GM18502 (cell line): ENCODE data around the gene SYTL2.
"Not testable (repeated sequence)": the region's sequence is repeated elsewhere in the genome, so short reads cannot be mapped to it uniquely, and the experiment has no call there.

Experiments
- ATAC-seq: cut with Tn5 transposase; IDR thresholded peaks from one replicate; pipeline ENCODE4 v1.9.1; 2021; ENCODE audit warnings: mild to moderate bottlenecking; ENCODE audit not compliant: unreplicated experiment, poor library complexity

Gene SYTL2

DNA sequence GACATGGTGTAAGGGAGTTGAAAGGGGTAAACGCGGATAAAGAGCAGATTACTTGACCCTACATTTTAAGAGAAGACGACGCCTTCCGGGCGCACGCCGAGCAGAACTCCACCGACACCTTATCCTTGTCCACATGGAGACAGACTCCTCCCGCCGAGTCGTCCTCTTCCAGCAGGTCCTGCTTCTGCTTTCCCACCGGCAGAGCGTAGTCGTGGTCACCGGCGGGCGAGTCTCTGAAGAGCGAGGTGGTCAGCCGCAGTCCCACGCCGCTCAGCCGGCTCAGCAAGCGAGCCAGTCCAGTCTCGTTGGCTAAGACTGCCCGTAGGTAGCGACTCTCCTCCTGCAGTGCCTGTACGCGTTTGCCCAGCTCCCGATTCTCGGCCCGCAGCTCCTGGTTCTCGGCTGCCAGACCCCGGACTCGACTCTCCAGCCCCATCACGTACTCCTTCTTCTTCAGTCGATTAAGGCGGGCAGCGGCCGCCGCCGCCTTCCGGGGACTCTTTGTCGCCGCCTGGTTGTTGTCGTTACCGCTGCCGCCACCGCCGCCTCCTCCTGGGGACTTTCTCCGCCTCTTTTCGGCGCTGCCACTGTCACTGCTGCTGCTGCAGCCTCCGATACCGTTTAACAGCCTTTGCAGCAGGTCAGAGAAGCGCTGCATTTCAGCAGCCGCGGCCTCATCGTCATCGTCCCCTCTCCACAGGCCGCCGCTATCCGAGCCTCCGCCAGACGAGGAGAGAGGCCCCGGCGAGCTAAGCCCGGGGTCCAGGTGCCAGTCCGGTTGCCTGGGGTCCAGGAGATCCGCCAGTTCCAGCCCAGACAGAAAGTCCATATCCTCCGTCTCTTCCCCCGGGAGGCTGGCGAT, 147.0 kb downstream of the SYTL2 start:
- peak; percentile 72 for ATAC-seq

DNA sequence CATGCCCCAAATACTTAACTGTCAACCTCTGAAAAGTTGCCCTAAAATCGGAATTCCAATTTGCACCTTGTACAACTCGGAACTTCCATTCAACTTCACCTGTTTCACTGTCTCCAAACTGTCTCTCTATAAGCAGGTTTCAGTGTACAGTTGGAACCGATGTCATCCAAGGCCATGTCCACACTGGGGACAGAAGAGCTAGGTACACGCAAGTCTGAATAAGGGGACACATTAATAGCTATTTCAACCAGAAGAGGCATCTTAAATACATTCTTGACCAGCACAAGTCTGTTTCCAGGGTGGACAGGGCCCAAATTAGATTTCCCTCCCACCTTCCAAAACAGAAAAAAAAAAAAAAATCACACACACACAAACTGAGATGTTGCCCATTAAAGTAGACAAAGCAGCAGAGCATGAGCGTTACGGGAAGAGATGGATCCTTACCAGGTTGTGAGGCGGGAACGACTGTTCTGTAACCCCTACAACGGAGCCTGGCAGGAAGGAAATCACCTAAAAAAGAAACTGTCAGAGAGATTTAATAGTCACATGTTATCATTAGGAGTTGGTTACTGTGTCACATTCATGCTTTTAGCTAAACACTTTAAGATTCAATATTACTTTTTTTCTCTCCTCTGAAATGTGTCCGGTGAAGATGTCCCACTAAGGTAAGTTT, 147.7 kb downstream of the SYTL2 start:
- no peak for ATAC-seq

- no peak for ATAC-seq
These were observed 148.8 kb downstream of the SYTL2 start for GRCh38 chr11:85661972-85662664.

- no peak for ATAC-seq
These were observed 152.8 kb downstream of the SYTL2 start for GRCh38 chr11:85658180-85658579.

DNA sequence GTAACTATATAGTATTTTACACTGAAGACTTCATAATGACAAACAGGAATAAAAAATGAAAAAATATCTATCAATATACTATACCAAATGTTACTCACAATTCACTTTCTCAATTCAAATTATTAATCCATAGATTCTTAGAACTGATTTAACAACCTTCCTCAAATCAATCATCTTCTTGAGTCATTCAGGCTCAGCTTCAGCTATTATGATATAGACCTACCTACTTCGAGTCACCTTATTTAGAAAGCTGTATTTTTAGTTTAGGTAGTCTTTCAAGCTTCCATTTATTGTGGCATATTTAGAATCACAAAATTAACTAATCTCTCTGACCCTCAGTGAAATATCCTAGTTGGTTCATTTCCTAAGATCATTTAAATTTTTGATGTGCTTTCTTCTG, 154.2 kb downstream of the SYTL2 start:
- ATAC-seq: no peak

DNA sequence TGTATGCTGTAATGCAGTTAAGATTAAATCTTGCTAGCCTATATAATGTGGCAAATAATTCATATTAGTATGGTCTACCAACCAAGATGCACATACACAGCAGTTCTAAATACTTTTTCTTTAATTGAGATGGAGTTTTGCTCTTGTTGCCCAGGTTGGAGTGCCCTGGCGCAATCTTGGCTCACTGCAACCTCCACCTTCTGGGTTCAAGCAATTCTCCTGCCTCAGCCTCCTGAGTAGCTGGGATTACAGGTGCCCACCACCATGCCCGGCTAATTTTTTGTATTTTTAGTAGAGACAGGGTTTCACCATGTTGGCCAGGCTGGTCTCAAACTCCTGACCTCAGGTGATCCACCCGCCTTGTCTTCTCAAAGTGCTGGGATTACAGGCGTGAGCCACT, 156.6 kb downstream of the SYTL2 start:
- ATAC-seq: not testable (repeated sequence)

GRCh38 chr11:85652786-85653447, 158.0 kb downstream of the SYTL2 start:
- ATAC-seq: no peak

- no peak for ATAC-seq
These were observed 159.8 kb downstream of the SYTL2 start for GRCh38 chr11:85651118-85651517.

DNA sequence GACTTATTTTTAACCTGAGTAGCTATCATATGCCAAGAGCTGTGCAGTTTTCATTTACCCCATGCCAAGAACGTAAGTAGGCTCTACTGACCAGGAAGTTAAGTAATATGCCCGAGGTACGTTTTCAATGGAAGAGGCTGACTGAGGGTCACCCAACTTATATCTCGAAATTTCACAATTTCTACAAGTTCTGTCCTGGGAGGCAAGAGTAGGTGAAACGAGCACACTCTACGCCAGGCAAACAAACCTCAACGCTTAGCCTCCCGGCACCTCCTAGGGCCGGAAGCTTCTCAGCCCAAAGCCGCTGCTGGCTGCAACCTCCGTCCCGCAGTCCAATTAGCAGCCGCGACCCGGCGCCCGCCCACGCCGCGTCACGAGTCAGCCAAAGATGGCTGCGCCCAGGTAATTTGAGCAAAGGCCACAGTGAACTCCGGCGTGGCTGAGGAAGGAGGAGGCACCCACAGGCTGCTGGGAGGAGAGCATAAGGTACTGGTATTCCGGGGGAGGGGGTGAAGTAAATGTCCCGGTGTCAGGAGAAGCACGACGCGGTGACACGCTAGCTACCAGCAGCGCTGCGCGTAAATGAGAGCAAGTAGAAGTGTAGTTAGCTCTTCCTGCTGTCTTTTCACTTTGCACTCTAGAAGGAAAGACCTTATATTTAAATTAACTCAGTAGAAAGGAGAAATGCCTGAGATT, 163.2 kb downstream of the SYTL2 start, which contains the start of gene TMEM126A:
TSS of gene TMEM126A (plus strand) at position 364 of the 696 bp plus-strand sequence. CDS start 2,289 bp downstream, outside the sequence.
- peak; percentile 100 for ATAC-seq

DNA sequence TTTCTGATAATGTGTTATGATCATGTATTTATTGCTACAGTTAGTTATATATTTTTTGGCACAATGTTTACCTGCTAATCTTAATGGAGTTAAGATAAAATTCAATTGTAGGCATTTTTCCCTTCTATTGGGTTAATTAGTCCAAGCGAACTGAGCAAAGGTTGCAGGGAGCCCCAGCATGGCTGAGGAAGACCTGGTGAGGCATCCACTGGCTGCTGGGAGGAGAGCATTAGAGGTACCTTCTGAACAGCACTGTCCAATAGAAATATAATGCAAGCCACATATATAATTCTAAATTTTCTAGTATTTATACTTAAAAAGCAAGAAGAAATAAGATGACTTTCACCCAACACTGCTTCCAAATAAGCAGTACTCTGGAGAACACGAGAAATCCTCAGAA, 163.9 kb downstream of the SYTL2 start:
- ATAC-seq: no peak
